ENCODE data around the gene PSMD2. TPM values are rescaled to one million over a fixed set of nuclear protein-coding genes. Genes with fewer than 3 reads are reported as not detected.

Gene PSMD2
- total RNA-seq, 1 experiment from 2014 or later = 645 TPM

GRCh38 chr3:184355261-184356040 is 56.4 kb downstream of the PSMD2 start:
- Histone ChIP-seq H3K27me3 (replicated peaks; ENCODE audit: insufficient read depth, low read depth, low read length, poor library complexity) (no peaks in the 10 kb centered on the region), H3K27ac (ENCODE audit: low read depth, low read length, poor library complexity, severe bottlenecking) (no peak overlapping the region), H3K4me3 (ENCODE audit: low read depth, low read length, poor library complexity, severe bottlenecking) (no peak overlapping the region), H3K9me3 (ENCODE audit: low read depth, low read length, poor library complexity, severe bottlenecking) (no peaks in the 10 kb centered on the region), H3K4me1 (ENCODE audit: insufficient read depth, low read length, poor library complexity, severe bottlenecking) (peaks cover 4% of the 10 kb centered on the region), H3K36me3 (ENCODE audit: insufficient read depth, low read length, poor library complexity, severe bottlenecking) (peaks cover 5% of the 10 kb centered on the region)
- ChIA-PET POLR2A (ENCODE audit: low non-redundant PET) (no interaction called here), CTCF (interaction anchor here (0.7 kb wide), 1 partner anchor 158 kb away, joined by 3 read pairs; no protein-coding TSS in a partner anchor)
- TF ChIP-seq CTCF (conservative IDR thresholded peaks at IDR 0.05; ENCODE audit: low read depth, low read length) (no peak), EZH2 (IDR thresholded peaks at IDR 0.05; ENCODE audit: borderline replicate concordance, low read depth, low read length, poor library complexity, severe bottlenecking) (no peak)
- no peak for DNase-seq (ENCODE audit: low spot score)
- BruUV-seq (replicated peaks) = no TSS peak
- intact Hi-C loops (cut with micrococcal nuclease; ENCODE audit: unreplicated experiment) = no loop called here

- DNase-seq (ENCODE audit: low spot score) = no peak
- CTCF ChIA-PET = interaction anchor here (0.6 kb wide), 1 partner anchor 462 kb away, joined by 7 read pairs; no protein-coding TSS in a partner anchor
- Histone ChIP-seq H3K4me3 (ENCODE audit: low read depth, low read length, poor library complexity, severe bottlenecking) (no peak overlapping the region), H3K4me1 (ENCODE audit: insufficient read depth, low read length, poor library complexity, severe bottlenecking) (peaks cover 11% of the 10 kb centered on the region), H3K27ac (ENCODE audit: low read depth, low read length, poor library complexity, severe bottlenecking) (no peak overlapping the region), H3K27me3 (replicated peaks; ENCODE audit: insufficient read depth, low read depth, low read length, poor library complexity) (no peaks in the 10 kb centered on the region), H3K36me3 (ENCODE audit: insufficient read depth, low read length, poor library complexity, severe bottlenecking) (peaks cover under 1% of the 10 kb centered on the region), H3K9me3 (ENCODE audit: low read depth, low read length, poor library complexity, severe bottlenecking) (no peaks in the 10 kb centered on the region)
- intact Hi-C loops (cut with micrococcal nuclease; ENCODE audit: unreplicated experiment) = no loop called here
- POLR2A ChIA-PET (ENCODE audit: low non-redundant PET) = no interaction called here
- no peak for TF ChIP-seq CTCF (conservative IDR thresholded peaks at IDR 0.05; ENCODE audit: low read depth, low read length)
- TF ChIP-seq EZH2 (IDR thresholded peaks at IDR 0.05; ENCODE audit: borderline replicate concordance, low read depth, low read length, poor library complexity, severe bottlenecking) = no peak
- no TSS peak for BruUV-seq (replicated peaks)
These were observed 58.4 kb downstream of the PSMD2 start for GRCh38 chr3:184357248-184358123.

- intact Hi-C loops (cut with micrococcal nuclease; ENCODE audit: unreplicated experiment) = no loop called here
- POLR2A ChIA-PET (ENCODE audit: low non-redundant PET) = no interaction called here
- no peaks in the 10 kb centered on the region for H3K36me3 ChIP-seq (ENCODE audit: insufficient read depth, low read length, poor library complexity, severe bottlenecking)
- no TSS peak for BruUV-seq (replicated peaks)
- no peak overlapping the region for H3K4me3 ChIP-seq (ENCODE audit: low read depth, low read length, poor library complexity, severe bottlenecking)
- H3K9me3 ChIP-seq (ENCODE audit: low read depth, low read length, poor library complexity, severe bottlenecking) = no peaks in the 10 kb centered on the region
- H3K4me1 ChIP-seq (ENCODE audit: insufficient read depth, low read length, poor library complexity, severe bottlenecking) = peaks cover 11% of the 10 kb centered on the region
- no peak for DNase-seq (ENCODE audit: low spot score)
- TF ChIP-seq CTCF (conservative IDR thresholded peaks at IDR 0.05; ENCODE audit: low read depth, low read length) = no peak
- no peak for TF ChIP-seq EZH2 (IDR thresholded peaks at IDR 0.05; ENCODE audit: borderline replicate concordance, low read depth, low read length, poor library complexity, severe bottlenecking)
- H3K27ac ChIP-seq (ENCODE audit: low read depth, low read length, poor library complexity, severe bottlenecking) = no peak overlapping the region
- CTCF ChIA-PET = no interaction called here
- no peaks in the 10 kb centered on the region for H3K27me3 ChIP-seq (replicated peaks; ENCODE audit: insufficient read depth, low read depth, low read length, poor library complexity)
These were observed 59.2 kb downstream of the PSMD2 start for GRCh38 chr3:184358124-184358767.
